Activated T-helper 17 cell treated with anti-CD3 and anti-CD28 coated beads, Interleukin-2, amount 50 U/mL, for 72 hours (primary cell): ENCODE results near the gene TNNI2. TPM values are rescaled to one million over a fixed set of nuclear protein-coding genes. Genes with fewer than 3 reads are reported as not detected.

Source experiments
- ATAC-seq: fragments of 150-1000 bp; cut with Tn5 transposase; replicated peaks from 2 replicates; pipeline ENCODE4 v1.10.0; 2021; ENCODE audit warnings: mild to moderate bottlenecking, moderate library complexity
- H3K27ac Mint-ChIP-seq: one replicate; pipeline ENCODE4 v1.8.0; 2022; ENCODE audit warnings: mixed read lengths
- H3K27me3 Mint-ChIP-seq: one replicate; pipeline ENCODE4 v1.8.0; 2022; ENCODE audit warnings: mixed read lengths
- H3K36me3 Mint-ChIP-seq: one replicate; pipeline ENCODE4 v1.8.0; 2022; ENCODE audit warnings: low read depth, mild to moderate bottlenecking, mixed read lengths
- H3K4me1 Mint-ChIP-seq: one replicate; pipeline ENCODE4 v1.8.0; 2022; ENCODE audit warnings: mixed read lengths
- H3K4me3 Mint-ChIP-seq: one replicate; pipeline ENCODE4 v1.8.0; 2022; ENCODE audit warnings: mild to moderate bottlenecking, mixed read lengths
- H3K9me3 Mint-ChIP-seq: one replicate; pipeline ENCODE4 v1.8.0; 2022; ENCODE audit warnings: mixed read lengths
- total RNA-seq, 2 donors: library from RNA; stranded (reverse); gene quantifications; one replicate each; pipeline ENCODE4 v1.2.3, GENCODE V29; 2022

Gene TNNI2
- total RNA-seq, 2 donors from 2014 or later = not detected

DNA sequence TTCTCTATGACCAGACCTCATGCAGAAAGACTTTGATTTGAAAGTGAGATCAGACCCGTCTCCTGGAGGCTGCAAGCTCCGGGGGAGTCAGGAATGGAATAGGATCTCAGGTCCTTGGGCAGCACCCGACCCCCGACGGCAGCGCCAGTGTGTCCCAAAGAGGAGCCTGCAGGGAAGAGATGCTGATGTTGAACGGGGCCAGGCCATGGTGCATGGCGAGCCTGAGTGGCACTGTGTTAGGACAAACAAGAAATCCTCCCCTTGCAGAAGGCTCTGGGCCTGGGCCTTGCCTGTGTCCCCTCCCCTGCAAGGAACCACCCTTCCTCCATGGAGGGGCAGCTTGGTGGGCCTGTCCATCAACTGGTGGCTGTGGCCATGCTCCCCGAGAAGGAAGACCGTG is 24.1 kb upstream of the TNNI2 start:
- H3K4me1 Mint-ChIP-seq = no peaks in the 10 kb centered on the region
- H3K9me3 Mint-ChIP-seq = no peaks in the 10 kb centered on the region
- no peak for ATAC-seq
- H3K27ac Mint-ChIP-seq = no peak overlapping the region
- H3K27me3 Mint-ChIP-seq = peaks cover 5% of the 10 kb centered on the region
- H3K4me3 Mint-ChIP-seq = no peak overlapping the region
- no peaks in the 10 kb centered on the region for H3K36me3 Mint-ChIP-seq

DNA sequence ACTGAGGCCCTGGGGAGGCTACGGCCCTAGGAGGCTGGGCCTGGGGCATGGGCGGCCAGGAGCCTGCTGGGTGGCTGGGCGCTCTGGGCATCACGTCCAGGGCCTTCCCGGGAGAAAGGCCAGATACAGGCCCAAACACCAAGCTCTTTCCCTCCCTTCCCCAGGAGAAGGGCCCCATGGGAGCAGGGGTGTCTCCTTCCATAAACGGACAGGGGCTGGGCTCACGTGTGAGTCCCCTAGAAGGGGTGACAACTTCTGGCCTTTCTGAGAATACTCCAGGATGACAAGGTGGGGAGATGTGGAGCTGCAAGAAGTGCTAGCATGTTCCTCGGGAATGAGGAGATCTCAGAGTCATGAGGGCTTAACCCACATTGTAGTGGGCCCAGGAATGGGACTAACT is 23.5 kb upstream of the TNNI2 start:
- Mint-ChIP-seq H3K4me1 (no peaks in the 10 kb centered on the region), H3K36me3 (no peaks in the 10 kb centered on the region), H3K9me3 (no peaks in the 10 kb centered on the region), H3K27ac (no peak overlapping the region), H3K4me3 (no peak overlapping the region), H3K27me3 (peaks cover 4% of the 10 kb centered on the region)
- ATAC-seq = no peak

DNA sequence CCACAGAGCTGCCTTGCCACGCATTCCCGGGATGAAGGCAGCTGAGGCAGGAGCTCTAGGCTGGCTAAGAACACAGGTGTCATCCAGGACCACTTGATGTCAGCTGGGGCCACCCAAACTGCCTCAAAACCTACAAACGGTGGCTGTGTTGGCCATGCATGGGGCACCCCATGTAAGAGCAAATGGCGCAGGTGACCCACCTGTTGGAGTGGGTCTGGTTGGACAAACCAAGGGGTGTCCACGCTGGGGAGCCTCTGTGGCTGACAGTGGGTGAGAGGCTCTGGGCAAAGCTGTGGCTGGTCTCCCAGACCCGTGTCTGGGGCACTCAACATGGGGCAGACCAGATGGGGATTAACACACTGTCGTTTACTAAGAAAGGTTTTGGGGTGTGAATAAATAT is 23.0 kb upstream of the TNNI2 start:
- no peak overlapping the region for H3K4me3 Mint-ChIP-seq
- H3K27ac Mint-ChIP-seq = no peak overlapping the region
- no peak for ATAC-seq
- peaks cover 4% of the 10 kb centered on the region for H3K27me3 Mint-ChIP-seq
- no peaks in the 10 kb centered on the region for H3K4me1 Mint-ChIP-seq
- H3K36me3 Mint-ChIP-seq = no peaks in the 10 kb centered on the region
- no peaks in the 10 kb centered on the region for H3K9me3 Mint-ChIP-seq

DNA sequence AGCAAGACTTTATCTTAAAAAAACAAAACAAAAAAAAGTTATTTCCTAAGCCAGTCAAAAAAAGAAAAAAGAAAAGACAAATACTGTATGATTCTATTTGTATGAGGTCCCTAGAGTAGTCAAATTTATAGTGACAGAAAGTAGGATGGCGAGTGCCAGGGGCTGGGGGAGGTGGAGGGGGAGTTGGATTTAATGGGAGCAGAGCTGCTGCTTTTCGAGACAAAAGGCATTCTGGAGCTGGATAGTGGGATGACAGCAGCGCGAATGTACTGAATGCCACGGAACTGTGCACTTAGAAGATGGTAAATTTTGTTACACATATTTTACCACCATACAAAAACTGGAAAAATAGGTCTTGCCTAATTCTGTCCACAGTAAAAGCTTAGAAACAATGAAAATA is 21.8 kb upstream of the TNNI2 start:
- H3K4me3 Mint-ChIP-seq = no peak overlapping the region
- no peak overlapping the region for H3K27ac Mint-ChIP-seq
- H3K27me3 Mint-ChIP-seq = peaks cover 9% of the 10 kb centered on the region

DNA sequence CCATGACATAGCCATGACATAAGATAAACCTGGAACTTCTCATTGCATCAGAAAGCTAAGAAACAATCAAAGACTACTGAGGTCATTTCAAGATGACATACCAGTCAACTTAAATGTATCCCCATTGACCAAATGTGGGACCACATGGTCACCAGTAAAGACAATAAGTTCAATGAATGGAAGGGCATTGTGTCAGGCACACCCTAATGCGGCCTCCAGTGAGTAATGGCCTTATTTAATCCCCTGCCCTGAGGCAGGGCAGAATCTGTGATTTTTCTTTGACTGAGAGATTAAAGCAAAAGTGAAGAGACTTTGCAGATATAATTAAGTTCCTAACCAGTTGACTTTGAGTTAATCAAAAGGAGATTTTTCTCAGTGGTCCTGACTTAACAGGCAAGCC is 21.3 kb upstream of the TNNI2 start:
- Mint-ChIP-seq H3K4me3 (no peak overlapping the region), H3K4me1 (no peaks in the 10 kb centered on the region), H3K36me3 (no peaks in the 10 kb centered on the region), H3K27ac (no peak overlapping the region), H3K9me3 (no peaks in the 10 kb centered on the region), H3K27me3 (peaks cover 9% of the 10 kb centered on the region)
- ATAC-seq = no peak

More for the DNA sequence above, 21.8 kb upstream of the TNNI2 start:
- Mint-ChIP-seq H3K9me3 (no peaks in the 10 kb centered on the region), H3K4me1 (no peaks in the 10 kb centered on the region), H3K36me3 (no peaks in the 10 kb centered on the region)
- ATAC-seq = no peak

DNA sequence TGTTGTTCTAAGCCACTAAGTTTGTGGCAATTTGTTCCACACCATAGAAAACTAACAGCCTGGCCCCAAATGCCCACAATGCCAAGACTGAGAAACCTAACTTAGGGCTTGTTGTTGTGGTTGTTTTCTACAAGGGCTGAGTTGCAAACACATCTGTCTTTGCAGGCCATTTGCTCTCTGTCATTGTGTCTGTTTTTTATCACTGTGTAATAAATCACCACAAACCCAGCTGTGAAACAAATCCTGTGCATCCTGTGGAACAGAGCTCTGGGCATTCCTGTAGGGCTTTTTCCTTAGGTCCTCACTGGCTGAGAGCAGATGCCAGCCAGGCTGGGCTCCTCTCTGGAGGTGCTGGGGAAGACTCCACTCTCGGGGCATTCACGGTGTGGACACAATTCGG is 19.7 kb upstream of the TNNI2 start:
- no peaks in the 10 kb centered on the region for H3K9me3 Mint-ChIP-seq
- no peak overlapping the region for H3K4me3 Mint-ChIP-seq
- H3K4me1 Mint-ChIP-seq = no peaks in the 10 kb centered on the region
- no peak for ATAC-seq
- H3K27me3 Mint-ChIP-seq = peaks cover 5% of the 10 kb centered on the region
- no peak overlapping the region for H3K27ac Mint-ChIP-seq
- no peaks in the 10 kb centered on the region for H3K36me3 Mint-ChIP-seq

DNA sequence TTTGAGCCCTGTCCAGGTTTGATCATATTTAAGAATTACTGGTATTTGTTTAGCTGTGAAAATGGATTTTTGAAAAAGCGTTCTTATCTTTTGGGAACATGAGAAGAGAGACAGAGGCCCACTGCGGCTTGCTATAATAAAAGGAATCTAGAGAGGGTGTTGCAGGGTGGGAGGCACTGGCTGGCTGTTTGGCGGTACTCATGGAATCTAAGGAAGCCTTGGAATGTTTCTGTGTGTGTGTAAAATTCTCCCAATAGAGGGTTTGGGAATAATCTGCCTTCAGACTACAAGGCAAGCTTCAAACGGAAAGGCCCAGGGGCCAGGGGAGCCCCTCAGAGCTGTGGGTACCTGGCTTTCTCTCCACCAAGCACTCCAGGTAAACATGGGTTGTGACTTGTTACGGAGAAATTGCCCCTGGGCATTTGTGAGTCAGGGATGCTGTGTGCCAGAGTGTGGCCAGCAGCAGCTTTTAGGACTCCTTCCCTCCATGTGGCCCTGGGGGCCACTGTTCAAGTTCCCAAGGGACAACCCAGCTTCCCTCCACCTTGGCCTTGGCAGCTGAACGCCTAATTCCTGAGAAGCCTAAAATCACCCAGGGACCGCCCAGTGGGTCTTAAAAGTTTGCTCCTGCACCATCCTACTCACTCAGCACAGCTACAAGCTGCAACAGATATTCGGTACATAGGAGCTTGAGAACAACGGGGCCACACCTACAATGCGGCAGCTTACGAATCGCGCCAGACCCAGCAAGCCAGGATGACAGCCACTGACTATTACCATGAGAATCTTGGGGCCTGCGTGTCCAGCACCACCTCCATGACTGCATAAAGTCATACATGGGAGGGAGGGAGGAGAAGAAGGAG is 18.1 kb upstream of the TNNI2 start:
- no peaks in the 10 kb centered on the region for H3K4me1 Mint-ChIP-seq
- peaks cover 5% of the 10 kb centered on the region for H3K27me3 Mint-ChIP-seq
- no peak for ATAC-seq
- no peak overlapping the region for H3K27ac Mint-ChIP-seq
- H3K4me3 Mint-ChIP-seq = no peak overlapping the region
- no peaks in the 10 kb centered on the region for H3K36me3 Mint-ChIP-seq
- H3K9me3 Mint-ChIP-seq = no peaks in the 10 kb centered on the region

DNA sequence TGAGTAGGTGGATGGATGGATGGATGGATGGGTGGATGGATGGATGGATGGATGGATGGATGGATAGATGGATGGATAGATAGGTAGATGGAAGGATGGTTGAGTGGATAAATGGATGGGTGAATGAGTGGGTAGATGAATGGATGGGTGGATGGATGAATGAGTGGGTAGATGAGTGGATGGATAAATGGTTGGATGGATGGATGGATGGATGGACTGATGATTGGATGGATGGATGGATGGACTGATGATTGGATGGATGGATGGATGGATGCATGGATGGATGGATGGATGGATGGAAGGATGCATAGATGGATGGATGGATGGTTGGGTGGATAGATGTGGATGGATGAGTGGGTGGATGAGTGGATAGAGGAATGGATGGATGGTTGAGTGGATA is 17.2 kb upstream of the TNNI2 start:
- H3K36me3 Mint-ChIP-seq = no peaks in the 10 kb centered on the region
- no peak overlapping the region for H3K27ac Mint-ChIP-seq
- H3K27me3 Mint-ChIP-seq = peaks cover 5% of the 10 kb centered on the region
- no peak overlapping the region for H3K4me3 Mint-ChIP-seq
- no peak for ATAC-seq
- no peaks in the 10 kb centered on the region for H3K9me3 Mint-ChIP-seq
- H3K4me1 Mint-ChIP-seq = no peaks in the 10 kb centered on the region

DNA sequence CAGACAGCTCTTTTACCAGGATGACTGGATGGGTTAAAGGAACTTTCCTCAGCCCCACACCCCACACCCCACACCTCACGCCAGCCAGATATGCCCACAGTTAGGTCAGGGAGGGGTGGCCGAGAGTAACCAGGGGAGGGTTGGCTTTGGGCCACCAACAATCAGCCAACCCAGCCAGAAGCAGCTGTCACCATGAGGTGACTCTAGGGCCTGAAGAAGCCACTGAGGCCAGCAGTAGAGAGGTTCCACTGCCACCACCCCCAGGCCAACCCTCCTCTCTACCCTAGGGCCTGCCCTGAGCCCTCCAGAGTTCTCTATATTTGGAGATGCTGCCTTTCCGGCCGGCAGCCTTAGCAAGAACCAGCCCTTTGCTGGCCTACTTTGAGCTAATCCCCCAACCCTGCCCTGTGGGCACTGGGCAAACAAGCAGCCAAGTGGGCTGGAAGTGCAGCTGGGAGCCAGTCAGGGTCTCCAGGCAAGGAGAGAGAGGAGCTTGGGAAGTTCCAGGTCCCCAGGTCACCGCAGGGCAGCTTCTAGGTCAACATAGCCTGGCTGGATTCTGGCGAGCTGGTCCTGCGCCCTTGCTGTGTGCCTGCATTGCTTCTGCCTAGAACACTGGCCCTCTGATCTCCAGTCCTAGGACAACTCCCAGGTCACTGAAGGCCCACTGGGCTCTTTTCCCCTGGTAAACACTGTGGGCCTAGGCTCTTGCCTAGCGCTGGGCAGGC is 16.0 kb upstream of the TNNI2 start:
- Mint-ChIP-seq H3K27me3 (peaks cover 8% of the 10 kb centered on the region), H3K4me3 (no peak overlapping the region), H3K27ac (no peak overlapping the region), H3K36me3 (no peaks in the 10 kb centered on the region), H3K9me3 (no peaks in the 10 kb centered on the region), H3K4me1 (no peaks in the 10 kb centered on the region)
- ATAC-seq = no peak

DNA sequence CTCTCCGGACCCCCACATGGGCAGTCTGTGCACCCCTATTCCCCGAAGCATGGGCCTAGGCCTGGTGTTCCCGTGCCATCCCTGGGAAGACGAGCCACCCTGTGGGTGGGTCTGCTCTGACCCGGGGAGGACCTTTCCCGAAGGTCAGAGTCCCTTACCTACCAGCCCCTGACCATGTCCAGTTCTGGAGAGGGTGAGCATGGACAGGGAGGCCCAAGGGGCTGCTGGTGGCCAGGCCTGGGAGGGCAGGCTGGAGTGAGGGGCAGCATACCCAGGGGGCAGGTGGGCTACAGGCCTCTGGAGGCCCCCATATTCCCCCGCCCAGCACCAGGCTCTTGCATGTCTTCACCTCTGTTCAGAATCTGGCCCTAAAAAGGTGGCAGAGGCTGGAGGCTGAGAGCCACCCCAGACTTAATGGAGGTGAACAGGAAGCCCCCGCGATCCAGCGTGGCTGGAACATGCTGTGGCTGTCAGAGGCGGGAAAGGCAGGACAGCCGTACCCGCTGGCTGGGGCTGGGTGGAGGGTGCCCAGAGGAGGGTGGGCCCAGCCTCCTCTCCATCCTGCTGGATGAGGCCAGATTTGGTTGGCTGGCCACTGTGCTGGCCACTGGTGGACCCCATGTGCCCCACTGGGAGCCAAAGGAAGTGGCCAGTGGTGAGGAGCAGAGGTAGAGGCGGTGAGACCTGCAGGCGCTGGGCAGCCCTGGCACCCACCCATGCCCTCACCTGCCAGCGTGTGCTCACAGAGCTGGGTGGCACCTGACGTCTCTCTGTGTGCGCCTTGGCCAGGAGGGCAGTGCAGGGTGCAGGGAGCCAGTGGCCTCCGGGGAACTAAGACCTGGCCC is 15.2 kb upstream of the TNNI2 start:
- no peaks in the 10 kb centered on the region for H3K4me1 Mint-ChIP-seq
- no peaks in the 10 kb centered on the region for H3K36me3 Mint-ChIP-seq
- H3K27ac Mint-ChIP-seq = no peak overlapping the region
- H3K27me3 Mint-ChIP-seq = peaks cover 9% of the 10 kb centered on the region
- no peak overlapping the region for H3K4me3 Mint-ChIP-seq
- no peaks in the 10 kb centered on the region for H3K9me3 Mint-ChIP-seq
- ATAC-seq = no peak

DNA sequence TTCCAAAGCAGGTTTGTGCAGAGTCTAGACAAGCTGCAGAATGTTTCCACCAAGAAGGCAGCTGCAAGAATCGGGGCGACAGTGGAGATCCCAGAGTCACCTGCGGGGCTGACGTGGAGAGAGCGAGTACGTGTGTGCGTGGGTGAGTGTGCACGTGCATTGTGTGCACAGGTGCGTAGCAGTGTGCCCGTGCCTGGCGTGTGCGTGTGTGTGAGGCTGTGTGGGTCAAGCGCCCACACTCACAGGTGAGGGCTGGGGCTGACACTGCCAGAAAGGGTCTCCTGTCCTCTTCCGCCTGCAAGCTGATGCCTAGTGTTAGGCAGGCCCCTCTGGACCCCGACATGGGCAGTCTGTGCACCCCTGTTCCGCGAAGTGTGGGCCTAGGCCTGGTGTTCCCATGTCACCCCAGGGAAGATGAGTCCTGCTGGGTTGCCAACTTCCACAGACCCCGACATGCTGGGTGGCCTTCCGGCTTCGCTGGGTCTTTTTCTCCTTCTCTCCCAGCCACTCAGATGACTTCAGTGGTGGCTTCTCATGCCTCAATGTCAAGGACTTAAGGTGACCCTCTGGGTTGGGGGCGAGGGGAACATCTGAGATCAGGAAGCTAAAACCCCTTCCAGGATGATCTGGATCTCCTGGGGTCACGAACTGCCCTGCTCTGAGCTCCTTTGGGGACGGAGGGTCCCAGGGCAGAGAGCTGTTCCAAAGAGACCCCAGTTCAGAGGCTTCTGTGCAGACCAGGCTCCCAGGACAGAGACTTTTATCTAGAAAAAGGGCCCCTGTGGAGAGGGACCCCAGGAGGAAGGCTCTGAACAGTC is 14.4 kb upstream of the TNNI2 start:
- H3K27me3 Mint-ChIP-seq = peaks cover 13% of the 10 kb centered on the region
- no peaks in the 10 kb centered on the region for H3K9me3 Mint-ChIP-seq
- no peak for ATAC-seq
- H3K27ac Mint-ChIP-seq = no peak overlapping the region
- no peak overlapping the region for H3K4me3 Mint-ChIP-seq
- no peaks in the 10 kb centered on the region for H3K36me3 Mint-ChIP-seq
- H3K4me1 Mint-ChIP-seq = no peaks in the 10 kb centered on the region

DNA sequence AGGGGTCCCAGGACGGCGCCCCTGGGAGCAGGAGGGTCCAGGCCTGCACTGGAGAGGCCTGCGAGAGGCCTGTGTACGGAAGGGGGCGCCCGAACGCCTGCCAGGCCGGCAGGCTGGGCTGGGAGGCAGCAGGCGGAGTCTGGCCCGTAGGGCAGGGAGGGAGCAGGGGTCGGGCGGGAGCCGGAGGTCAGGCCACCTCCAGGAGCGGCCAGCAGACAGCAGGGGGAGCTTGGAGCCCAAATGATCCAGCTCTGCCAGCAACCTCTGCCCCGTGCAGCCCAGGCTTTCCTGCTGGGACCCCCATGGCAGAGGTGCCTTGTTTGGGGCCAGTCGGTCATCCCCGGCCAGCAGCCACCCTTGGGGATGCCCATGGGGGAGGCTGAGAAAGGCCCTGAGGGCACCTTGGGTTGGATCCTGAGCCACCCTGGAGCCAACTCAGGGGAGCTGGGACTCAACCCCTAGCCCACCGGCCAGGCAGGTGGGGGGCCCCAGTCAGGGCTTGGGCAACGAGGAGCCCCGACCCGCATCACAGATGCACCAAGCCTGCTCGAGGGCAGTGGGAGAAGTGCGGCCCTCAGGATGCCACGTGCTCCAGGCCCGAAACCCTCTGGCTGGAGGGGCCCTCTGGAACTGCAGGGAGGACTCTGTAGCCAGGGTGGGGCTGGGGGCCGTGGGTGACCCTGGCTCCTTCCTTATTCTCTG is 13.6 kb upstream of the TNNI2 start:
- H3K27ac Mint-ChIP-seq = no peak overlapping the region
- ATAC-seq = no peak

DNA sequence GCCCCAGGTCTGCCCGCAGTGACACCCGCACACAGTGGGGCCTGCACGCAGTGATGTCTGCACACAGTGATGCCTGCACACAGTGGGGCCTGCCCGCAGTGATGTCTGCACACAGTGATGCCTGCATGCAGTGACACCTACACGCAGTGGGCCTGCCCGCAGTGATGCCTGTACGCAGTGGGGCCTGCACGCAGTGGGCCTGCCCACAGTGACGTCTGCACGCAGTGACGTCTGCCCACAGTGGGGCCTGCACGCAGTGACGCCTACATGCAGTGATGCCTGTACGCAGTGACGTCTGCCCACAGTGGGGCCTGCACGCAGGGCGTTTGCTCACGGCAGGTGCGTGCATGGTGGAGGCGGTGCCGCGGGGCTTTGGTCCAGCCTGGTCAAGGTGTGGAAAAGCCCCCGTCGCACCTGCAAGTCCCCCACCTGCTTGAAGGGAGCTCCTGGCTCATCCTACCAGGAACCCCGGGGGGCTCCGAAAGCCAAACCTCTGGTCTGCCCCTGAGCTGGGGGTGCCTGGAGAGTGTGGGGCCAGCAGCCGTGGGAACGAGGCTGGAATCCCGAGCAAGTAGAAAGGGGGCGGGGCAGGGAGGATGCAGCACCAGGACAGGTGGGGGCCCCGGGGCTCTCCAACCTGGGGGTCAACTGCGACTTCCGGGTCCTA is 12.9 kb upstream of the TNNI2 start:
- H3K27ac Mint-ChIP-seq = no peak overlapping the region
- H3K36me3 Mint-ChIP-seq = no peaks in the 10 kb centered on the region
- no peak overlapping the region for H3K4me3 Mint-ChIP-seq
- peaks cover 13% of the 10 kb centered on the region for H3K27me3 Mint-ChIP-seq
- no peak for ATAC-seq
- no peaks in the 10 kb centered on the region for H3K4me1 Mint-ChIP-seq
- H3K9me3 Mint-ChIP-seq = no peaks in the 10 kb centered on the region

More for the DNA sequence above, 13.6 kb upstream of the TNNI2 start:
- Mint-ChIP-seq H3K36me3 (no peaks in the 10 kb centered on the region), H3K9me3 (no peaks in the 10 kb centered on the region), H3K27me3 (peaks cover 13% of the 10 kb centered on the region), H3K4me3 (no peak overlapping the region), H3K4me1 (no peaks in the 10 kb centered on the region)
